Lung (tissue), 12 donors: ENCODE results near the gene GNLY. TPM values are rescaled to one million over a fixed set of nuclear protein-coding genes. Genes with fewer than 3 reads are reported as not detected.
"Not testable (repeated sequence)": the region's sequence is repeated elsewhere in the genome, so short reads cannot be mapped to it uniquely, and the experiment has no call there.

Experiments used
- ATAC-seq: fragments of 200-7000 bp; cut with Tn5 transposase; one replicate; pipeline ENCODE4 v1.9.1; 2020; ENCODE audit warnings: moderate number of reproducible peaks; ENCODE audit not compliant: insufficient read depth, low FRiP score
- DNase-seq, 3 donors: peaks; one replicate each; pipeline ENCODE4 v3.0.0-alpha.2; 2013 to 2017
- H3K27ac ChIP-seq, 2 donors: one replicate each; pipeline ENCODE4 v1.5.1; 2013; ENCODE audit warnings: mild to moderate bottlenecking in 2 of 2, moderate library complexity in 2 of 2, control low read depth in 1 of 2, inconsistent platforms in 1 of 2, low read depth in 1 of 2, low read length in 1 of 2
- H3K27me3 ChIP-seq, 3 donors: one replicate each; pipeline ENCODE4 v1.5.1; 2013; ENCODE audit warnings: low read length in 2 of 3; ENCODE audit not compliant: control insufficient read depth in 3 of 3, insufficient read depth in 3 of 3
- H3K36me3 ChIP-seq, 4 donors: one replicate each; pipeline ENCODE4 v1.5.1; 2013; ENCODE audit warnings: low read length in 4 of 4, mild to moderate bottlenecking in 1 of 4, moderate library complexity in 1 of 4; ENCODE audit not compliant: control insufficient read depth in 4 of 4, insufficient read depth in 4 of 4
- H3K4me1 ChIP-seq, 5 donors: one replicate each; pipeline ENCODE4 v1.5.1; 2013; ENCODE audit warnings: low read length in 5 of 5, mild to moderate bottlenecking in 2 of 5, moderate library complexity in 1 of 5; ENCODE audit not compliant: control insufficient read depth in 5 of 5, insufficient read depth in 5 of 5
- H3K4me3 ChIP-seq: one replicate; pipeline ENCODE4 v1.5.1; 2013; ENCODE audit warnings: mild to moderate bottlenecking, control low read depth, moderate library complexity
- H3K9ac ChIP-seq, 2 donors: one replicate each; pipeline ENCODE4 v1.5.1; 2013; ENCODE audit warnings: low read length in 2 of 2, control low read depth in 1 of 2; ENCODE audit not compliant: insufficient read depth in 1 of 2
- H3K9me3 ChIP-seq, 4 donors: one replicate each; pipeline ENCODE4 v1.5.1; 2013; ENCODE audit warnings: low read length in 3 of 4, mild to moderate bottlenecking in 1 of 4, moderate library complexity in 1 of 4; ENCODE audit not compliant: control insufficient read depth in 4 of 4, insufficient read depth in 3 of 4
- CTCF ChIP-seq: IDR thresholded peaks from 2 replicates; pipeline ENCODE4 v1.5.1; 2012; ENCODE audit warnings: mild to moderate bottlenecking; ENCODE audit errors: control extremely low read depth, extremely low read depth
- WGBS, 2 donors: extraction: QIAGEN DNeasy Blood & Tissue Kit; methylation state at CpG; one replicate each; pipeline ENCODE4 v1.1.7; 2013; 5-methylcytosine and 5-hydroxymethylcytosine counted together
- polyA plus RNA-seq, 2 donors: library from polyadenylated mRNA; stranded (reverse); fragments of 200-250 nt; gene quantifications; one replicate each; pipeline ENCODE4 v1.2.1, GENCODE V29; 2013
- total RNA-seq, 2 donors: library from RNA; depleted of rRNA in 1 of 2; stranded (reverse); fragments of >200 nt in 1 of 2; gene quantifications; one replicate each; pipeline ENCODE4 v1.2.1, GENCODE V29; 2014 to 2021
- donor health status: control.
- donor health status: control.
- donor health status: Bipolar disorder and iron deficiency.
- donor health status: healthy.
- donor health status: DM: yes; HTN: yes; CAD: no.

GNLY gene
- total and polyA plus RNA-seq, 4 donors = 9.0 to 13.6 (median 12.1) TPM; not detected in 1

GRCh38 chr2:85668857-85669142 lies 25.4 kb upstream of the GNLY start:
- peak overlapping the region in 1 of 2 donors; percentile 89 for H3K27ac ChIP-seq
- H3K4me1 ChIP-seq = peaks cover 0 to 9% (median 0%) of the 10 kb centered on the region in 5 donors
- 68 to 83% methylated on average over 3 of the region's 3 CpGs for WGBS, 2 donors

GRCh38 chr2:85669549-85669948 lies 24.6 kb upstream of the GNLY start:
- H3K9ac ChIP-seq = no peak overlapping the region
- peaks cover 0 to 14% (median 2%) of the 10 kb centered on the region in 4 donors for H3K36me3 ChIP-seq
- DNase-seq (no peak), ATAC-seq (no peak)
- H3K9me3 ChIP-seq = no peaks in the 10 kb centered on the region
- peaks cover 0 to 9% (median 0%) of the 10 kb centered on the region in 5 donors for H3K4me1 ChIP-seq
- WGBS, 2 donors = 67 to 69% methylated on average over 5 of the region's 5 CpGs
- H3K27me3 ChIP-seq = no peaks in the 10 kb centered on the region
- peak overlapping the region in 1 of 2 donors; percentile 89 for H3K27ac ChIP-seq
- H3K4me3 ChIP-seq = no peak overlapping the region
- no peak for TF ChIP-seq CTCF

More at GRCh38 chr2:85668857-85669142, 25.4 kb upstream of the GNLY start:
- Histone ChIP-seq H3K27me3 (no peaks in the 10 kb centered on the region), H3K9me3 (no peaks in the 10 kb centered on the region), H3K36me3 (peaks cover 0 to 18% (median 2%) of the 10 kb centered on the region in 4 donors), H3K4me3 (no peak overlapping the region), H3K9ac (no peak overlapping the region)
- ATAC-seq (no peak), DNase-seq (no peak)
- no peak for TF ChIP-seq CTCF

GRCh38 chr2:85670416-85670815 lies 23.7 kb upstream of the GNLY start:
- H3K4me3 ChIP-seq, H3K36me3 ChIP-seq, H3K9ac ChIP-seq, H3K4me1 ChIP-seq, H3K27me3 ChIP-seq, DNase-seq, ATAC-seq, H3K27ac ChIP-seq, H3K9me3 ChIP-seq: not testable (repeated sequence)
- 92% methylated on average over 13 of the region's 13 CpGs for WGBS, 2 donors

- Histone ChIP-seq H3K9me3 (no peaks in the 10 kb centered on the region), H3K9ac (no peak overlapping the region), H3K27ac (no peak overlapping the region), H3K4me3 (no peak overlapping the region), H3K36me3 (no peaks in the 10 kb centered on the region), H3K27me3 (no peaks in the 10 kb centered on the region), H3K4me1 (no peaks in the 10 kb centered on the region)
- DNase-seq = no peak
- WGBS, 2 donors = 36 to 44% methylated on average over 9 of the region's 9 CpGs
- no peak for ATAC-seq
- TF ChIP-seq CTCF = no peak
These were observed 21.7 kb upstream of the GNLY start for GRCh38 chr2:85672456-85672855.
